ENCODE measurements around the gene LRPAP1. TPM values are rescaled to one million over a fixed set of nuclear protein-coding genes. Genes with fewer than 3 reads are reported as not detected.

Gene LRPAP1
- total RNA-seq, 4 donors from 2014 or later, result 67.5 to 187 (median 137) TPM

- TF ChIP-seq CTCF (IDR thresholded peaks at IDR 0.05; ENCODE audit: low read depth), result no peak
Observed at GRCh38 chr4:3472411-3473141, 59.6 kb downstream of the LRPAP1 start.

DNA sequence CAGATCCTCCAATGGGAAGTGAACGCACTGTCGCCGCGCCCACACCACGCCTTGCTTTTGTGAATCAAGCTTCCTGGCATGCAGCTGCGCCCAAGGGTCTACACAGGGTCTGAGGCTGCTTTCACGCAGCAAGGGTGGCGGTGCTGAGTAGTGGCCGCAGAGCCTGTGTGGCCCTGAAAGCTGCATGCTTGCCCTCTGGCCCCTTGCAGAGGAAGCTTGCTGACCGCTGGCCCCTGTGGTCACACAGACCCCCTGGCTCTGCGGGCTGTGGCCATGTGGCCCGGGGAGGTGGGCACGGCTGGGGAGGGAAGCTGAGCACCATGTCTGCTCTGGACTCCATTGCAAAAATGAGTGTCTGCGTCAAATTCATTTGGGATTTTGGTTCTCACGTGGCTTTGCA is 60.3 kb downstream of the LRPAP1 start:
- no peak for TF ChIP-seq CTCF (IDR thresholded peaks at IDR 0.05; ENCODE audit: low read depth)

DNA sequence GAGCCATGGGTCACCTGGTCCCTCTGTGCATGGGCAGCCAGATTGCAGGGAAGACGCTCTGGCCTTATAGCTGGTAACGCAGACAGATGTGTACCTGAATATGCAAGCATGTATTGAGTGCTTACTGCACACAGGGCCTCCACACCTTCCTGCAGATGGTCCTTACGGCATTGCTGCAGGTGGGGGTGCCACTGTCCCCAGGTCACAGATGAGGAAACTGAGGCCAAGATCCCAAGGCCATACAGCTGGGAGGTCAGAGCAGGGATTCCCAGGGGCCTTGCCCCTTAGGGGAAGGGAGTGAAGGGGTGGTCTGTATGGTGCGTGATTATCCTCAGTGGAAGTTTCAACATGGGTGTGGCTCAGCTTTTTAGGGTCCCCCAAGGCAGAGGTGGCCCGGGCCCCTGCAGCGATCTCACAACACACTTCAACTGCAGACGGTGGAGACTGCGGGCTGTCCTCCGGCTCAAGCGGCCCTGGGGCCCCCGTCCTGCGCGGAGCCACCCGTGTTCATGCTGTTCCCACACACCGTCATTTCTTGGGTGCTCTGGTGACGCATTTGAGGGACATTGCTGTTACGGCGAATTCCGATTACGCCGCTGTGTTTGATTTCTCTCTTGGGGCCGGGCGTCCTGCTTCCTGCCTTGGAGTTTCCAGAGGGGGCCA is 61.0 kb downstream of the LRPAP1 start:
- no peak for TF ChIP-seq CTCF (IDR thresholded peaks at IDR 0.05; ENCODE audit: low read depth)

GRCh38 chr4:3470244-3471097 is 61.8 kb downstream of the LRPAP1 start:
- no peak for TF ChIP-seq CTCF (IDR thresholded peaks at IDR 0.05; ENCODE audit: low read depth)

DNA sequence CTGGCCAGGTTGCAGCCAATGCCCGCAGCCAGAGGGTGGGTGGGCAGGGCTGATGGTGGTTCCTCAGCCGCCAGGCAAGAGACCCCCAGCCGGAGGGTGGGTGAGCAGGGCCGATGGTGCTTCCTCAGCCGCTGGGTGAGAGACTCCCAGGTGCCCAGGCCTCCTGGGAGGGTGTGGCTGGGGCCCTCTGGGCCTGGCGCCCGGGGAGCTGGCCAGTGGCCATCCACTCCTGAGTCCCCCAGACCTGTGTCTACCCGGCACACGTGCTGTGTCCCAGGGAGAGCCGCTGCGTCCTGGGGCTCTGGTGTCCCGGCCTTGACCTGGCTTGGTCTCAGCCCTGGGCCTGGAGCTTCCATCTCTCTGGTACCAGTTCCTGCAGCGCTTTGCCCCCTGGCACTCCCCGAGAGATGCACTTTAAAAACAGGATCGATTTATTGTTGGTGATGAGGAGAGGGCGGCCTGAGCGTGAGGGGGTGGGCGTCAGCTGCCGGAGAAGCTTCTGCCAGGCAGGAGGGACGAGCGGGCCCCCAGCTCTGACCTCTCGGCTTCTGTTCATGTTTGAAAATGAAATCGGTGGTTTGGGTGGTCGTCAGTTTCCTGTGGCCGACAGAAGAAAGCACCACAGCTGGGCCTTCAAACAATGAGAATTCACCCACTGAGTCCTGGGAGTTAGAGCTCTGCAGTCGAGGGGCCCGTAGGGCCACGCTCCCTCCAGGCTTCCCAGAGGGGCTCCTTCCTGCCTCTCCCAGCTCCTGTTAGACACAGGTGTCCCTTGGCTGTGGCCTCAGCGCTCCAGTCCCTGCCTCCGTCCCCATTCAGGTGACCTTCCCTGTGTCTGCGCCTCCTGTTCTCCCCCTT is 62.6 kb downstream of the LRPAP1 start:
- no peak for TF ChIP-seq CTCF (IDR thresholded peaks at IDR 0.05; ENCODE audit: low read depth)

DNA sequence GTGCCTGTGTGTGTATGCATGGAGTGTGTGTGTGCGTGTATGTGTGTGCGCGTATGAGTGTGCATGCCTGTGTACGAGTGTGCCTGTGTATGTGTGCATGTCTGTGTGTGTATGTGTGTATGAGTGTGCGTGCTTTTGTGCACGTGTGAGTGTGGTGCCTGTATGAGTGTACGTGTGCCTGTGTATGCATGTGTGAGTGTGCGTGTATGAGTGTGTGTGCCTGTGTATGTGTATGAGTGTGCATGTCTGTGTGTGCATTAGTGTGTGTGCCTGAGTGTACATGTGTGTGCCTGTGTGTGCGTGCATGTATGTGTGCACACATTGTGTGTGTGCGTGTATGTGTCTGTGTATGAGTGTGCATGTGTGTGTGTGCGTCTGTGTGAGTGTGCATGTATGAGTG is 63.4 kb downstream of the LRPAP1 start:
- no peak for TF ChIP-seq CTCF (IDR thresholded peaks at IDR 0.05; ENCODE audit: low read depth)

All from subcutaneous adipose tissue (tissue), 4 donors.